PC-3 (cell line): ENCODE results near the gene SSTR3. TPM values are rescaled to one million over a fixed set of nuclear protein-coding genes. Genes with fewer than 3 reads are reported as not detected.

Experiments used
- ATAC-seq: fragments of 200-7000 bp; cut with Tn5 transposase; 2 replicates; pipeline ENCODE4 v1.9.1; 2020; ENCODE audit warnings: mild to moderate bottlenecking, moderate library complexity
- BruUV-seq: library from RNA; stranded (reverse); fragments of 400-500 nt; replicated peaks from 2 replicates; lab custom pipeline; 2021; lab: Mats Ljungman, UMichigan
- CTCF ChIA-PET: fragments of 300-600 bp; sonication (Branson Sonifier 250); formaldehyde crosslinking; loops from one replicate; lab custom pipeline; 2022; ENCODE audit warnings: antibody characterized with exemption; lab: Charles Lee
- POLR2A ChIA-PET: fragments of 300-600 bp; sonication (Branson Sonifier 250); formaldehyde crosslinking; loops from one replicate; lab custom pipeline; 2022; ENCODE audit warnings: antibody characterized with exemption; ENCODE audit not compliant: unreplicated experiment; lab: Charles Lee
- DNase-seq: peaks from one replicate; pipeline ENCODE4 v3.0.0-alpha.2; 2015
- H2AFZ ChIP-seq: fragments of 300-600 bp; sonication (generic); 2 replicates; pipeline ENCODE4 v1.6.0; 2016; ENCODE audit warnings: antibody characterized with exemption, low read length
- H3F3A ChIP-seq: fragments of 300-600 bp; sonication (generic); one replicate; pipeline ENCODE4 v1.6.0; 2017; ENCODE audit warnings: antibody characterized with exemption, low read length, control low read depth, mild to moderate bottlenecking; ENCODE audit not compliant: unreplicated experiment
- H3K27ac ChIP-seq: fragments of 300-600 bp; sonication (generic); 2 replicates; pipeline ENCODE4 v1.5.1; 2016; ENCODE audit warnings: mild to moderate bottlenecking, low read length
- H3K27me3 ChIP-seq: fragments of 300-600 bp; sonication (generic); 2 replicates; pipeline ENCODE4 v1.6.1; 2016; ENCODE audit warnings: low read length, mixed read lengths
- H3K36me3 ChIP-seq: fragments of 300-600 bp; sonication (generic); 2 replicates; pipeline ENCODE4 v1.6.1; 2016; ENCODE audit warnings: low read depth, mixed run types, low read length, mixed read lengths
- H3K4me1 ChIP-seq: fragments of 300-600 bp; sonication (generic); 2 replicates; pipeline ENCODE4 v1.5.1; 2016; ENCODE audit warnings: low read length; ENCODE audit not compliant: insufficient read depth
- H3K4me2 ChIP-seq: fragments of 300-600 bp; sonication (generic); 2 replicates; pipeline ENCODE4 v1.6.0; 2016; ENCODE audit warnings: low read length
- H3K4me3 ChIP-seq: fragments of 300-600 bp; sonication (generic); 2 replicates; pipeline ENCODE4 v1.5.1; 2016; ENCODE audit warnings: mild to moderate bottlenecking, low read length, mixed read lengths
- H3K79me2 ChIP-seq: fragments of 300-600 bp; sonication (generic); 2 replicates; pipeline ENCODE4 v1.6.1; 2017; ENCODE audit warnings: low read length, mixed read lengths
- H3K9ac ChIP-seq: fragments of 300-600 bp; sonication (generic); 2 replicates; pipeline ENCODE4 v1.6.0; 2016; ENCODE audit warnings: mild to moderate bottlenecking, low read length
- H3K9me2 ChIP-seq: fragments of 300-600 bp; sonication (generic); replicated peaks from 2 replicates; pipeline ENCODE4 v1.6.1; 2016; ENCODE audit warnings: mixed run types, low read length, mixed read lengths
- H3K9me3 ChIP-seq: fragments of 300-600 bp; sonication (generic); 2 replicates; pipeline ENCODE4 v1.6.1; 2016; ENCODE audit warnings: low read length, mixed read lengths
- H4K20me1 ChIP-seq: fragments of 300-600 bp; sonication (generic); 2 replicates; pipeline ENCODE4 v1.6.1; 2016; ENCODE audit warnings: low read length, mixed read lengths
- CTCF ChIP-seq: fragments of 300-600 bp; sonication (generic); conservative IDR thresholded peaks from 2 replicates; pipeline ENCODE4 v1.5.1; 2017; ENCODE audit warnings: antibody characterized with exemption, low read depth, mild to moderate bottlenecking, low read length
- EZH2 ChIP-seq: fragments of 300-600 bp; sonication (generic); IDR thresholded peaks from one replicate; pipeline ENCODE4 v1.6.1; 2017; ENCODE audit warnings: antibody characterized with exemption, mild to moderate bottlenecking, low read length; ENCODE audit not compliant: unreplicated experiment
- EZH2phosphoT487 ChIP-seq: fragments of 300-600 bp; sonication (generic); IDR thresholded peaks from 2 replicates; pipeline ENCODE4 v1.6.1; 2018; ENCODE audit warnings: mild to moderate bottlenecking, antibody characterized with exemption, low read length, borderline replicate concordance
- intact Hi-C: fragments of 100-400 bp; cut with micrococcal nuclease; formaldehyde crosslinking; loops from 2 replicates; pipeline ENCODE4 v1.9.0; 2023
- total RNA-seq: library from RNA; depleted of rRNA; stranded (reverse); fragments of >200 nt; gene quantifications from 2 replicates; pipeline ENCODE4 v1.2.3, GENCODE V29; 2014

Gene SSTR3
- total RNA-seq, 1 experiment from 2014 or later = 0.55 TPM

- Histone ChIP-seq H3K9me2 (no peaks in the 10 kb centered on the region), H3K9me3 (no peaks in the 10 kb centered on the region), H2AFZ (no peak overlapping the region), H3F3A (no peaks in the 10 kb centered on the region), H3K79me2 (no peaks in the 10 kb centered on the region), H3K27ac (no peak overlapping the region), H3K4me2 (no peak overlapping the region), H3K27me3 (no peaks in the 10 kb centered on the region), H3K4me3 (no peak overlapping the region), H3K36me3 (no peaks in the 10 kb centered on the region), H3K9ac (no peak overlapping the region), H3K4me1 (no peaks in the 10 kb centered on the region), H4K20me1 (no peaks in the 10 kb centered on the region)
- ChIA-PET CTCF (no interaction called here), POLR2A (no interaction called here)
- ATAC-seq (no peak), DNase-seq (no peak)
- BruUV-seq = no TSS peak
- TF ChIP-seq EZH2 (no peak), CTCF (no peak), EZH2phosphoT487 (no peak)
- intact Hi-C loops = no loop called here
These were observed 6.0 kb downstream of the SSTR3 start for GRCh38 chr22:37206118-37206840.

DNA sequence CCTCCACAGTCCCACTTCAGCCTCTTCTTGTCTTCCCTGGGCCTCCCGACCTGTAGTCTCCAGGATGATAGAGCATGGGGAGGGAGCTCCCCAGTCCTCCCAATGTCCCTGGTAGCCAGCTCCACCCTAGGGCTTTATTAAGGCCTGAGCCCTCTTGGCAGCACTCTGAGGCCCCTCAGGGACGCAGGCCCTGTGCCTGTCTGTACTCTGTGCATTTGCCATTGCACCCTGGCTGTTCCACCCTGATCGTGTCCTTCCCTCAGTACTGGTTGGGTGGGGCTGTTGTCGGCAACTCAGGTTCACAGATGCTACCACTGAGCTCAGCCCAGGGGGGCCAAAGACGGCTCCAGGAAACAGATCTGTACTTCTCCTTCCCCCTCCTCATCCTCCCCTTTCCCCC is 7.2 kb downstream of the SSTR3 start:
- H3K27me3 ChIP-seq = no peaks in the 10 kb centered on the region
- no peaks in the 10 kb centered on the region for H3K9me3 ChIP-seq
- H3K4me2 ChIP-seq = no peak overlapping the region
- no peaks in the 10 kb centered on the region for H4K20me1 ChIP-seq
- no TSS peak for BruUV-seq
- H3K27ac ChIP-seq = no peak overlapping the region
- no peak overlapping the region for H2AFZ ChIP-seq
- ChIA-PET CTCF (no interaction called here), POLR2A (no interaction called here)
- peaks cover under 1% of the 10 kb centered on the region; the same call in 1 of the 2 replicates for H3K4me1 ChIP-seq
- no peaks in the 10 kb centered on the region for H3K36me3 ChIP-seq
- no peak overlapping the region for H3K9ac ChIP-seq
- intact Hi-C loops = no loop called here
- no peaks in the 10 kb centered on the region for H3F3A ChIP-seq
- no peak overlapping the region for H3K4me3 ChIP-seq
- TF ChIP-seq EZH2phosphoT487 (no peak), CTCF (no peak), EZH2 (no peak)
- H3K9me2 ChIP-seq = no peaks in the 10 kb centered on the region
- DNase-seq = no peak
- ATAC-seq = no peak
- H3K79me2 ChIP-seq = no peaks in the 10 kb centered on the region

- DNase-seq (no peak), ATAC-seq (no peak)
- no TSS peak for BruUV-seq
- Histone ChIP-seq H4K20me1 (no peaks in the 10 kb centered on the region), H3K9me2 (no peaks in the 10 kb centered on the region), H3K79me2 (no peaks in the 10 kb centered on the region), H3K4me3 (no peak overlapping the region), H2AFZ (no peak overlapping the region), H3K9me3 (no peaks in the 10 kb centered on the region), H3K4me1 (peaks cover 7% of the 10 kb centered on the region), H3K4me2 (no peak overlapping the region), H3K9ac (no peak overlapping the region), H3F3A (no peaks in the 10 kb centered on the region), H3K36me3 (no peaks in the 10 kb centered on the region), H3K27ac (no peak overlapping the region), H3K27me3 (no peaks in the 10 kb centered on the region)
- CTCF ChIA-PET = no interaction called here
- TF ChIP-seq CTCF (no peak), EZH2 (no peak), EZH2phosphoT487 (no peak)
- intact Hi-C loops = no loop called here
- POLR2A ChIA-PET = no interaction called here
These were observed 8.1 kb downstream of the SSTR3 start for GRCh38 chr22:37204045-37204655.
